HepG2 (cell line): ENCODE data around the gene IMMT. TPM values are rescaled to one million over a fixed set of nuclear protein-coding genes. Genes with fewer than 3 reads are reported as not detected.

ENCODE experiments used
- ATAC-seq: fragments of 200-7000 bp; cut with Tn5 transposase; 3 replicates; pipeline ENCODE4 v1.9.1; 2020; ENCODE audit warnings: mild to moderate bottlenecking, moderate library complexity
- BruUV-seq: library from RNA; stranded (reverse); fragments of 400-500 nt; replicated peaks from 2 replicates; lab custom pipeline; 2021; lab: Mats Ljungman, UMichigan
- CTCF ChIA-PET: fragments of 300-600 bp; formaldehyde crosslinking; extraction: SDS; loops from one replicate; lab custom pipeline; 2021; ENCODE audit warnings: low total read pairs, inconsistent platforms, low intra/inter-chr PET ratio; lab: Yijun Ruan, JAX
- POLR2A ChIA-PET: fragments of 350-600 bp; sonication (Branson Sonifier 250); formaldehyde crosslinking; loops from one replicate; lab custom pipeline; 2020; ENCODE audit warnings: antibody characterized with exemption, inconsistent platforms; lab: Yijun Ruan, JAX
- DNase-seq: peaks from one replicate; pipeline ENCODE4 v3.0.0-alpha.2; 2015; ENCODE audit warnings: low spot score
- FAIRE-seq: peaks from 3 replicates; lab custom pipeline; 2011; peaks lifted over from hg19 to GRCh38; lab: Jason Lieb, UNC
- H2AFZ ChIP-seq: one replicate; pipeline ENCODE4 v1.6.1; 2011; ENCODE audit warnings: low read length, inconsistent platforms
- H3K27ac ChIP-seq: fragments of 300-600 bp; 3 replicates; pipeline ENCODE4 v1.8.0; 2011; ENCODE audit warnings: mixed run types, mild to moderate bottlenecking, mixed read lengths, low read length, inconsistent platforms; ENCODE audit not compliant: insufficient read depth; ENCODE audit errors: extremely low read length
- H3K27me3 ChIP-seq, 2 experiments: fragments of 200-600 bp in 1 of 2; 2 replicates in 1 of 2; 3 replicates in 1 of 2; pipeline versions ENCODE4 v1.6.0 to v1.8.0; 2011; ENCODE audit warnings: low read length in 2 of 2, mild to moderate bottlenecking in 2 of 2, moderate library complexity in 2 of 2, inconsistent platforms in 1 of 2; ENCODE audit not compliant: insufficient read depth in 2 of 2, control insufficient read depth in 1 of 2
- H3K36me3 ChIP-seq, 2 experiments: fragments of 200-600 bp in 1 of 2; replicated peaks in 1 of 2; 2 replicates in 1 of 2; 3 replicates in 1 of 2; pipeline versions ENCODE4 v1.5.1 to v1.8.0; 2011; ENCODE audit warnings: low read length in 2 of 2, inconsistent platforms in 1 of 2; ENCODE audit not compliant: insufficient read depth in 2 of 2, control insufficient read depth in 1 of 2
- H3K4me1 ChIP-seq: 2 replicates; pipeline ENCODE4 v1.5.1; 2012; ENCODE audit warnings: low read length, inconsistent platforms; ENCODE audit not compliant: insufficient read depth
- H3K4me2 ChIP-seq: 2 replicates; pipeline ENCODE4 v1.6.0; 2011; ENCODE audit warnings: low read depth, low read length, inconsistent platforms
- H3K4me3 ChIP-seq, 3 experiments: fragments of 200-600 bp in 1 of 3; sonication (generic), shearing (Covaris generic) in 1 of 3; replicated peaks in 1 of 3; 2 replicates each; pipeline ENCODE4 v1.5.1; 2011 to 2016; ENCODE audit warnings: low read length in 3 of 3, inconsistent platforms in 2 of 3, low read depth in 2 of 3, mild to moderate bottlenecking in 2 of 3, control low read depth in 1 of 3, mixed read lengths in 1 of 3; ENCODE audit not compliant: insufficient read depth in 1 of 3
- H3K79me2 ChIP-seq: one replicate; pipeline ENCODE4 v1.6.1; 2011; ENCODE audit warnings: low read length, inconsistent platforms; ENCODE audit not compliant: insufficient read depth
- H3K9ac ChIP-seq: 2 replicates; pipeline ENCODE4 v1.6.0; 2011; ENCODE audit warnings: mild to moderate bottlenecking, low read depth, low read length, inconsistent platforms; ENCODE audit not compliant: insufficient read depth
- H3K9me3 ChIP-seq: 2 replicates; pipeline ENCODE4 v1.5.1; 2012; ENCODE audit warnings: mild to moderate bottlenecking, low read length
- H4K20me1 ChIP-seq: 2 replicates; pipeline ENCODE4 v1.6.0; 2011; ENCODE audit warnings: inconsistent platforms, mild to moderate bottlenecking, low read length, moderate library complexity; ENCODE audit not compliant: insufficient read depth
- AGO2 ChIP-seq: fragments of 200-400 bp; formaldehyde crosslinking; optimal IDR thresholded peaks from 2 replicates; pipeline ENCODE3; 2017; ENCODE audit warnings: mild to moderate bottlenecking, low read depth, low read length, moderate library complexity
- CEBPB ChIP-seq: IDR thresholded peaks from 2 replicates; pipeline ENCODE4 v1.6.1; 2011; ENCODE audit warnings: low read depth, low read length, improper control_type of control experiment, borderline replicate concordance
- CEBPG ChIP-seq: IDR thresholded peaks from 2 replicates; pipeline ENCODE4 v1.6.1; 2016
- HDAC1 ChIP-seq: sonication (generic); formaldehyde crosslinking; IDR thresholded peaks from 2 replicates; pipeline ENCODE4 v1.5.1; 2020; ENCODE audit warnings: mild to moderate bottlenecking, missing genetic modification reagents
- HIC2 ChIP-seq: sonication (generic); formaldehyde crosslinking; IDR thresholded peaks from 2 replicates; pipeline ENCODE4 v1.9.0; 2022; ENCODE audit warnings: low read depth, missing genetic modification reagents
- MBD4 ChIP-seq: IDR thresholded peaks from 2 replicates; pipeline ENCODE4 v1.6.1; 2012; ENCODE audit warnings: low read length, inconsistent platforms, borderline replicate concordance
- MTF1 ChIP-seq: sonication (generic); formaldehyde crosslinking; IDR thresholded peaks from 2 replicates; pipeline ENCODE4 v1.5.0; 2020; ENCODE audit warnings: missing genetic modification reagents
- PAF1 ChIP-seq: IDR thresholded peaks from 2 replicates; pipeline ENCODE4 v1.6.1; 2016; ENCODE audit warnings: missing genetic modification reagents, missing compliant biosample characterization
- PITX1 ChIP-seq: sonication (generic); formaldehyde crosslinking; IDR thresholded peaks from 2 replicates; pipeline ENCODE4 v1.5.1; 2020; ENCODE audit warnings: mild to moderate bottlenecking, missing genetic modification reagents
- POLR2A ChIP-seq, 2 experiments: IDR thresholded peaks; 2 replicates each; pipeline ENCODE4 v1.6.1; 2011; ENCODE audit warnings: low read depth in 2 of 2, low read length in 2 of 2, mild to moderate bottlenecking in 1 of 2, moderate library complexity in 1 of 2; ENCODE audit not compliant: insufficient read depth in 1 of 2
- POLR2AphosphoS2 ChIP-seq: IDR thresholded peaks from 2 replicates; pipeline ENCODE4 v1.6.1; 2011; ENCODE audit warnings: low read depth, low read length, improper control_type of control experiment
- POLR2G ChIP-seq: fragments of 200-400 bp; formaldehyde crosslinking; IDR thresholded peaks from 2 replicates; pipeline ENCODE4 v1.6.1; 2018; ENCODE audit warnings: mild to moderate bottlenecking, low read depth, low read length, moderate library complexity
- RARG ChIP-seq: sonication (generic); formaldehyde crosslinking; IDR thresholded peaks from 2 replicates; pipeline ENCODE4 v1.4.0; 2020; ENCODE audit warnings: low read depth, mild to moderate bottlenecking, missing genetic modification reagents
- RBM22 ChIP-seq: fragments of 200-400 bp; formaldehyde crosslinking; optimal IDR thresholded peaks from 2 replicates; pipeline ENCODE3; 2017; ENCODE audit warnings: mild to moderate bottlenecking, low read length, moderate library complexity
- RXRB ChIP-seq: IDR thresholded peaks from 2 replicates; pipeline ENCODE4 v1.6.1; 2016; ENCODE audit warnings: borderline replicate concordance, missing genetic modification reagents, missing compliant biosample characterization
- SOX13 ChIP-seq, 3 experiments: fragments of 450-650 bp in 1 of 3; sonication (generic) in 1 of 3; formaldehyde crosslinking in 1 of 3; IDR thresholded peaks in 2 of 3; conservative IDR thresholded peaks in 1 of 3; 2 replicates each; pipeline versions ENCODE4 v1.5.0 to v1.6.1; 2016 to 2020; ENCODE audit warnings: antibody characterized with exemption in 1 of 3, mild to moderate bottlenecking in 1 of 3, missing compliant biosample characterization in 1 of 3, missing genetic modification reagents in 1 of 3, moderate library complexity in 1 of 3
- SOX5 ChIP-seq: IDR thresholded peaks from 2 replicates; pipeline ENCODE4 v1.6.1; 2016; ENCODE audit warnings: borderline replicate concordance
- SSRP1 ChIP-seq: IDR thresholded peaks from 2 replicates; pipeline ENCODE4 v1.6.1; 2016; ENCODE audit warnings: control low read depth
- ZNF281 ChIP-seq: sonication (generic); formaldehyde crosslinking; IDR thresholded peaks from 2 replicates; pipeline ENCODE4 v1.4.0; 2020; ENCODE audit warnings: missing genetic modification reagents, borderline replicate concordance
- ZNF451 ChIP-seq: sonication (generic); formaldehyde crosslinking; IDR thresholded peaks from 2 replicates; pipeline ENCODE4 v1.5.0; 2020; ENCODE audit warnings: mild to moderate bottlenecking, missing genetic modification reagents
- ZNF776 ChIP-seq: sonication (generic); formaldehyde crosslinking; IDR thresholded peaks from 2 replicates; pipeline ENCODE4 v1.4.0; 2020; ENCODE audit warnings: mild to moderate bottlenecking, missing genetic modification reagents
- ZNF816 ChIP-seq: sonication (generic); formaldehyde crosslinking; IDR thresholded peaks from 2 replicates; pipeline ENCODE4 v1.8.0; 2022; ENCODE audit warnings: missing genetic modification reagents, mild to moderate bottlenecking, borderline replicate concordance
- WGBS: methylation state at CpG from one replicate; pipeline ENCODE4 v1.1.6; 2017; ENCODE audit warnings: low lambda C conversion rate; 5-methylcytosine and 5-hydroxymethylcytosine counted together
- in situ Hi-C: cut with HindIII; loops from 2 replicates; pipeline ENCODE4 v1.10.0; 2017; ENCODE audit warnings: low pct_unique_long_range_greater_than_20kb; ENCODE audit not compliant: extremely low pct_ligation_motif_present
- intact Hi-C: fragments of 100-400 bp; cut with micrococcal nuclease; formaldehyde crosslinking; loops from one replicate; pipeline ENCODE4 v1.10.0; 2022; ENCODE audit not compliant: unreplicated experiment
- polyA plus RNA-seq, 8 experiments: library from polyadenylated mRNA; depleted of rRNA in 3 of 8; stranded (reverse) in 7 of 8; unstranded in 1 of 8; fragments of >200 nt; fragmentation: Illumina TruSeq in 4 of 8; extraction: Trizol in 4 of 8; gene quantifications; 2 replicates each; pipeline versions ENCODE4 v1.2.1 to v1.2.3, GENCODE V29; 2011 to 2016; ENCODE audit warnings: low read depth in 4 of 8, missing spikeins in 1 of 8, mixed read lengths in 1 of 8; ENCODE audit not compliant: insufficient read depth in 1 of 8
- total RNA-seq, 5 experiments: library from RNA; depleted of rRNA; stranded (reverse); fragments of >200 nt; fragmentation: Illumina TruSeq; extraction: Trizol; gene quantifications; 2 replicates each; pipeline ENCODE4 v1.2.3, GENCODE V29; 2016; ENCODE audit warnings: low read depth in 1 of 5

IMMT gene
- total and polyA plus RNA-seq, 2 of the 13 experiments (the other 11 are each of a cell fraction or from before 2014, with no cell fraction given) = 63.5 to 119 TPM

- Histone ChIP-seq H3K9me3 (no peaks in the 10 kb centered on the region), H3K4me1 (peaks cover 20% of the 10 kb centered on the region), H3K9ac (no peak overlapping the region), H3K4me2 (no peak overlapping the region), H3K4me3 (no peak overlapping the region), H4K20me1 (no peaks in the 10 kb centered on the region), H3K79me2 (no peaks in the 10 kb centered on the region), H2AFZ (no peak overlapping the region), H3K36me3 (peaks cover 30 to 72% of the 10 kb centered on the region in 2 experiments), H3K27ac (no peak overlapping the region), H3K27me3 (no peaks in the 10 kb centered on the region)
- POLR2A ChIA-PET = interaction anchor here (0.7 to 1.0 kb wide), 2 partner anchors 10 to 35 kb away, joined by 3 read pairs; partner anchors contain the start of genes POLR1A and PTCD3
- CTCF ChIA-PET = no interaction called here
- peak; percentile 47 for ATAC-seq
- FAIRE-seq = no peak
- TSS peak; percentile 14 for BruUV-seq
- intact Hi-C loops (loop anchor here (5.0 kb wide), 1 partner anchor 34 kb away; the partner anchor contains the start of genes POLR1A and PTCD3), in situ Hi-C loops (no loop called here)
- peak; percentile 64 for DNase-seq
- 64% methylated on average over 4 of the region's 4 CpGs for WGBS
- TF ChIP-seq RBM22 = peak; percentile 93
- peak; percentile 38; the same call in 1 of the 2 replicates for TF ChIP-seq CEBPG (CRISPR knock-in tag)
- TF ChIP-seq CEBPB = peak; percentile 67; the same call in 1 of the 2 replicates
- no peak for TF ChIP-seq PITX1 (CRISPR knock-in tag)
- TF ChIP-seq HIC2 (CRISPR knock-in tag) = no peak
- TF ChIP-seq HDAC1 (CRISPR knock-in tag) = no peak
- peak; percentile 60; the same call in 1 of the 2 replicates for TF ChIP-seq POLR2G
- TF ChIP-seq AGO2 = peak; percentile 50
- TF ChIP-seq RARG = no peak
- TF ChIP-seq PAF1 (CRISPR knock-in tag) = 0 out of 2 replicates have a peak, but pooled peaks have one; percentile 12
- TF ChIP-seq ZNF451 (CRISPR knock-in tag) = no peak
- peak in 1 of 2 experiments; percentile 35; a peak in 1 of 4 replicates for TF ChIP-seq POLR2A (IDR thresholded peaks at IDR 0.05; ENCODE audit: insufficient read depth in 1 of 2, low read depth in 2 of 2, low read length in 2 of 2)
- TF ChIP-seq RXRB (CRISPR knock-in tag) = no peak
- no peak for TF ChIP-seq MTF1 (CRISPR knock-in tag)
- peak; percentile 46; the same call in 1 of the 2 replicates for TF ChIP-seq ZNF281
- peak; percentile 74; the same call in 1 of the 2 replicates for TF ChIP-seq POLR2AphosphoS2
- TF ChIP-seq SOX13 (IDR thresholded peaks at IDR 0.05) = no peak
- peak in 1 of 2 experiments; percentile 67; a peak in 2 of 4 replicates for TF ChIP-seq SOX13 (CRISPR knock-in tag; conservative IDR thresholded peaks at IDR 0.05 in 1 of 2, IDR thresholded peaks at IDR 0.05 in 1 of 2)
- TF ChIP-seq MBD4 = 0 out of 2 replicates have a peak, but pooled peaks have one; percentile 1
- TF ChIP-seq ZNF816 (CRISPR knock-in tag) = no peak
- TF ChIP-seq SSRP1 (CRISPR knock-in tag) = peak; percentile 8; the same call in 1 of the 2 replicates
- no peak for TF ChIP-seq ZNF776 (CRISPR knock-in tag)
- TF ChIP-seq SOX5 (CRISPR knock-in tag) = peak; percentile 53; the same call in 1 of the 2 replicates
Measured at GRCh38 chr2:86140969-86141392, 54.3 kb downstream of the IMMT start.
